Measurements from ENCODE around the gene SCYGR1. TPM values are rescaled to one million over a fixed set of nuclear protein-coding genes. Genes with fewer than 3 reads are reported as not detected.

SCYGR1 gene
- total RNA-seq, 1 donor from 2014 or later: not detected

Other genes with a start within 250 kb of the SCYGR1 start
- gene COL4A4, start 223.7 kb downstream of the SCYGR1 start, total RNA-seq: 3.4 and 4.0 TPM in 2 replicates
- gene COL4A3, start 223.3 kb downstream of the SCYGR1 start, total RNA-seq: 0.96 and 2.3 TPM in 2 replicates
- gene MFF, start 62.7 kb downstream of the SCYGR1 start, total RNA-seq: 94.8 and 112 TPM in 2 replicates
- gene TM4SF20, start 8.6 kb downstream of the SCYGR1 start, total RNA-seq: not detected in 2 replicates
- 75.1 and 109 TPM in 2 replicates for gene AGFG1, start 84.2 kb upstream of the SCYGR1 start, total RNA-seq
- gene SCYGR2, start 210.9 kb upstream of the SCYGR1 start, total RNA-seq: not detected in 2 replicates
- not detected in 2 replicates for gene SCYGR3, start 226.9 kb upstream of the SCYGR1 start, total RNA-seq
- not detected in 2 replicates for gene SCYGR4, start 229.5 kb upstream of the SCYGR1 start, total RNA-seq

Data from kidney epithelial cell (primary cell).